T-helper 2 cell treated with Interferon-gamma antibody and Interleukin-4, amounts not matched to agents 5 μg/mL and 100 μg/mL, for 36 hours (primary cell): ENCODE data around the gene PARD3B.

Experiments
- DNase-seq: peaks from one replicate; pipeline ENCODE4 v3.0.0; 2021; ENCODE audit warnings: low spot score
- H3K27ac Mint-ChIP-seq: one replicate; pipeline ENCODE4 v1.8.0; 2021; ENCODE audit warnings: mild to moderate bottlenecking, mixed read lengths
- H3K27me3 Mint-ChIP-seq: one replicate; pipeline ENCODE4 v1.8.0; 2021; ENCODE audit warnings: low read depth, mixed read lengths
- H3K36me3 Mint-ChIP-seq: one replicate; pipeline ENCODE4 v1.8.0; 2021; ENCODE audit warnings: low read depth, mixed read lengths
- H3K4me1 Mint-ChIP-seq: one replicate; pipeline ENCODE4 v1.8.0; 2021; ENCODE audit warnings: low read depth, mixed read lengths
- H3K4me3 Mint-ChIP-seq: one replicate; pipeline ENCODE4 v1.8.0; 2022; ENCODE audit warnings: mild to moderate bottlenecking, moderate library complexity, mixed read lengths
- H3K9me3 Mint-ChIP-seq: one replicate; pipeline ENCODE4 v1.8.0; 2021; ENCODE audit warnings: mixed read lengths

The PARD3B gene

GRCh38 chr2:205375461-205376448 is 830.5 kb downstream of the PARD3B start:
- peaks cover 2% of the 10 kb centered on the region for H3K27me3 Mint-ChIP-seq
- H3K4me3 Mint-ChIP-seq, result no peak overlapping the region
- H3K9me3 Mint-ChIP-seq, result no peaks in the 10 kb centered on the region
- peaks cover 7% of the 10 kb centered on the region for H3K4me1 Mint-ChIP-seq
- no peaks in the 10 kb centered on the region for H3K36me3 Mint-ChIP-seq
- no peak overlapping the region for H3K27ac Mint-ChIP-seq
- no peak for DNase-seq

GRCh38 chr2:205377324-205377723 is 832.0 kb downstream of the PARD3B start:
- Mint-ChIP-seq H3K27me3 (peaks cover 4% of the 10 kb centered on the region), H3K4me1 (peaks cover 4% of the 10 kb centered on the region), H3K4me3 (no peak overlapping the region), H3K36me3 (no peaks in the 10 kb centered on the region), H3K9me3 (no peaks in the 10 kb centered on the region), H3K27ac (no peak overlapping the region)
- no peak for DNase-seq

- no peak for DNase-seq
- H3K27ac Mint-ChIP-seq, result no peak overlapping the region
- no peaks in the 10 kb centered on the region for H3K4me1 Mint-ChIP-seq
Measured at GRCh38 chr2:205383601-205384000, 838.3 kb downstream of the PARD3B start.

GRCh38 chr2:205386109-205386508 is 840.8 kb downstream of the PARD3B start:
- no peaks in the 10 kb centered on the region for H3K36me3 Mint-ChIP-seq
- no peak for DNase-seq

More at GRCh38 chr2:205383601-205384000, 838.3 kb downstream of the PARD3B start:
- no peaks in the 10 kb centered on the region for H3K9me3 Mint-ChIP-seq
- no peak overlapping the region for H3K4me3 Mint-ChIP-seq
- H3K36me3 Mint-ChIP-seq, result no peaks in the 10 kb centered on the region
- H3K27me3 Mint-ChIP-seq, result peaks cover 10% of the 10 kb centered on the region

GRCh38 chr2:205387350-205388055 is 842.2 kb downstream of the PARD3B start:
- Mint-ChIP-seq H3K4me1 (no peaks in the 10 kb centered on the region), H3K27ac (no peak overlapping the region), H3K4me3 (no peak overlapping the region), H3K36me3 (no peaks in the 10 kb centered on the region), H3K9me3 (no peaks in the 10 kb centered on the region), H3K27me3 (peaks cover 14% of the 10 kb centered on the region)
- DNase-seq, result no peak

More at GRCh38 chr2:205386109-205386508, 840.8 kb downstream of the PARD3B start:
- Mint-ChIP-seq H3K4me3 (no peak overlapping the region), H3K27ac (no peak overlapping the region), H3K9me3 (no peaks in the 10 kb centered on the region), H3K27me3 (peaks cover 15% of the 10 kb centered on the region), H3K4me1 (no peaks in the 10 kb centered on the region)

- Mint-ChIP-seq H3K27ac (no peak overlapping the region), H3K4me3 (no peak overlapping the region), H3K4me1 (no peaks in the 10 kb centered on the region), H3K9me3 (no peaks in the 10 kb centered on the region), H3K36me3 (no peaks in the 10 kb centered on the region), H3K27me3 (peaks cover 12% of the 10 kb centered on the region)
- no peak for DNase-seq
Measured at GRCh38 chr2:205390866-205391265, 845.6 kb downstream of the PARD3B start.

GRCh38 chr2:205401511-205401910 is 856.2 kb downstream of the PARD3B start:
- Mint-ChIP-seq H3K36me3 (no peaks in the 10 kb centered on the region), H3K27me3 (peaks cover 15% of the 10 kb centered on the region), H3K27ac (no peak overlapping the region), H3K4me3 (no peak overlapping the region), H3K9me3 (no peaks in the 10 kb centered on the region), H3K4me1 (no peaks in the 10 kb centered on the region)
- no peak for DNase-seq

- Mint-ChIP-seq H3K4me1 (no peaks in the 10 kb centered on the region), H3K27ac (no peak overlapping the region), H3K4me3 (no peak overlapping the region), H3K36me3 (no peaks in the 10 kb centered on the region), H3K9me3 (no peaks in the 10 kb centered on the region), H3K27me3 (peaks cover 17% of the 10 kb centered on the region)
- DNase-seq, result no peak
Measured at GRCh38 chr2:205402011-205402410, 856.7 kb downstream of the PARD3B start.

- Mint-ChIP-seq H3K9me3 (no peaks in the 10 kb centered on the region), H3K36me3 (no peaks in the 10 kb centered on the region), H3K4me3 (no peak overlapping the region), H3K4me1 (no peaks in the 10 kb centered on the region), H3K27ac (no peak overlapping the region), H3K27me3 (peaks cover 26% of the 10 kb centered on the region)
- no peak for DNase-seq
Measured at GRCh38 chr2:205403244-205403825, 858.1 kb downstream of the PARD3B start.

GRCh38 chr2:205405194-205405593 is 859.9 kb downstream of the PARD3B start:
- Mint-ChIP-seq H3K4me1 (no peaks in the 10 kb centered on the region), H3K27me3 (peaks cover 31% of the 10 kb centered on the region), H3K9me3 (no peaks in the 10 kb centered on the region), H3K4me3 (no peak overlapping the region), H3K27ac (no peak overlapping the region), H3K36me3 (no peaks in the 10 kb centered on the region)
- DNase-seq, result no peak

GRCh38 chr2:205405752-205406151 is 860.5 kb downstream of the PARD3B start:
- no peaks in the 10 kb centered on the region for H3K9me3 Mint-ChIP-seq
- H3K4me3 Mint-ChIP-seq, result no peak overlapping the region
- DNase-seq, result no peak
- H3K36me3 Mint-ChIP-seq, result no peaks in the 10 kb centered on the region
- no peaks in the 10 kb centered on the region for H3K4me1 Mint-ChIP-seq
- no peak overlapping the region for H3K27ac Mint-ChIP-seq
- peaks cover 30% of the 10 kb centered on the region for H3K27me3 Mint-ChIP-seq

- DNase-seq, result no peak
- H3K9me3 Mint-ChIP-seq, result no peaks in the 10 kb centered on the region
- H3K36me3 Mint-ChIP-seq, result no peaks in the 10 kb centered on the region
Measured at GRCh38 chr2:205407984-205408383, 862.7 kb downstream of the PARD3B start.

GRCh38 chr2:205408696-205409095 is 863.4 kb downstream of the PARD3B start:
- no peaks in the 10 kb centered on the region for H3K36me3 Mint-ChIP-seq
- no peak overlapping the region for H3K27ac Mint-ChIP-seq
- no peaks in the 10 kb centered on the region for H3K4me1 Mint-ChIP-seq
- H3K9me3 Mint-ChIP-seq, result no peaks in the 10 kb centered on the region
- peaks cover 39% of the 10 kb centered on the region for H3K27me3 Mint-ChIP-seq
- no peak overlapping the region for H3K4me3 Mint-ChIP-seq
- no peak for DNase-seq

More at GRCh38 chr2:205407984-205408383, 862.7 kb downstream of the PARD3B start:
- H3K27me3 Mint-ChIP-seq, result peaks cover 31% of the 10 kb centered on the region
- H3K4me3 Mint-ChIP-seq, result no peak overlapping the region
- no peak overlapping the region for H3K27ac Mint-ChIP-seq
- no peaks in the 10 kb centered on the region for H3K4me1 Mint-ChIP-seq

GRCh38 chr2:205409411-205409810 is 864.1 kb downstream of the PARD3B start:
- no peak overlapping the region for H3K27ac Mint-ChIP-seq
- no peaks in the 10 kb centered on the region for H3K4me1 Mint-ChIP-seq
- H3K9me3 Mint-ChIP-seq, result no peaks in the 10 kb centered on the region
- peaks cover 43% of the 10 kb centered on the region for H3K27me3 Mint-ChIP-seq
- H3K36me3 Mint-ChIP-seq, result no peaks in the 10 kb centered on the region
- H3K4me3 Mint-ChIP-seq, result no peak overlapping the region
- DNase-seq, result no peak
